Stimulated activated CD8-positive, alpha-beta memory T cell treated with anti-CD3 and anti-CD28 coated beads, Interleukin-4, amount 100 ng/mL, for 48 hours (primary cell): ENCODE data around the gene DTNB.

Experiments
- DNase-seq: peaks from one replicate; pipeline ENCODE4 v3.0.0-alpha.2; 2020

The DTNB gene

DNA sequence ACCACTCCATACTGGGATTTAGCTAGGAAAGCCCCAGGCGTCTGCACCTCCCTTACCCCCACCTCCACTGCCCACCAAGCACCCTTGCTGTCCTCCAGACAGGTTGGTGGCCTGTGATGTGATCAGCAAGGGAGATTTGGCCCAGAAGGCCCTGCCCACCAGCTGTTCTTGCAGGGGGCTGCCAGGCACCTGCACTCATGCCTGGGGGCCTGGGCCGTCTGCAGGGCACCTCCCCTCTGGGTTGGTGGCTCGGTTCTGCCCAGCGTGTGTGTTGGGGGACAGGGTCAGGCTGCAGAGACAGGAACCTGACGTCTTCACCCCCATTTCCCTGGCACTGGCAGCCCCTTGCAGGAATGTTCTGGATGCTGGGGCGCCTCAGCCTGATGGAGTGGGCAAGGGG, 337.4 kb downstream of the DTNB start:
- no peak for DNase-seq

DNA sequence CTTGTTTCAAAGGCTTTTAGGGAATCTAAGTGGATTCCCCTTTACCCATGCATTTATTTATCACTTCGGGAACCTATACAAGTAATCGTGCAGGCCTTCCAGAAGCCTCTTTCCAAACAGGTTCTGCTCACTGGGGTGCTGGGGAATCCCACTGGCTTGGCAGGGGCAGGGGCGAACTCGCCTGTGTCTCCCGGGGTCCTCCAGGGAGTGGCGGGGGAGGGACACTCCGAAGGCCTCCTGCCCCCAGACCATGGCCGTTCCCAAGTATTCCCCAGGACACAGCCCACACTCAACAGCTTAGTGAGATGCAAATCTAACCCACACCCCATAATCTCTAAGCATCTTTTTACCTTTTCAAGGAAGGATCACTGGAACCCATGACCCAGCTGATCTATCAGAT, 338.2 kb downstream of the DTNB start:
- DNase-seq, result no peak

DNA sequence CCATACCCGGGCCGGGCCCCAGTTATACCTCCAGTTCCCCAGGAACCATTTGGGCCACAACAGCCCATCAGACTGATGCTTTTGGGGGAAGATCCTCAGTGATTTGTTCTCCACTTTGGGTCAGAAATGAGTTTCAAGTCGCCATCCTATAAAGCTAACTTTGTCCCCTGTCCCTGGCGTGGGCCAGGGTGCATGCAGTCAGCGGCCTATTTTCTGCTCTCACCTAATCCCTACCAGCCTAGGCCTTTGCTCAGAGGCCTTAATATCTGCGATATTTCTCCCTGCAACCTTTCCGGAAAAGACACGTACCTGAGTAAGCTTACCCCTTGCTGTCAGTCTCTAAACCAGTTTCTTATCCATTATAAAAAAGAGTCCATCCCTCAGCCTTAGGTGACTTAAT, 338.9 kb downstream of the DTNB start:
- no peak for DNase-seq

DNA sequence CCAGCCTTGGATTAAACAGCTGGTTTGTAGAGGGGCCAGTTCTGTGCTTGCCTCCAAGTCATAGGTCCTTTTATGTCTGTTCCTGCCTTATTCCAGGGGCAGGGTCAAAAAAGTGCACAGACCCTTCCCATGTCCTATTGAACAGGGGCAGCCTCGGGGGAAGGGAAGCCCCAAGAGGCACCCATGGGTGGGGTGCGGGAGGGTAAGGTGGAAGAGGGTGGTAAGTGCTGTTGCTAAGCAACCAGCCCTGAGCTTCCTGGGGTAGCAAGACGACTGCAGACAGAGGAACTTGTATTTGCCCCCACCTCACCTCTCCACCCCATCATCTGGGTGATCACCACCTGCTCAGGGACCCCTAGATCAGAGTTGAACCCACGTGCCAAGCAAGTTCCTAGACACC, 339.4 kb downstream of the DTNB start:
- DNase-seq, result no peak

DNA sequence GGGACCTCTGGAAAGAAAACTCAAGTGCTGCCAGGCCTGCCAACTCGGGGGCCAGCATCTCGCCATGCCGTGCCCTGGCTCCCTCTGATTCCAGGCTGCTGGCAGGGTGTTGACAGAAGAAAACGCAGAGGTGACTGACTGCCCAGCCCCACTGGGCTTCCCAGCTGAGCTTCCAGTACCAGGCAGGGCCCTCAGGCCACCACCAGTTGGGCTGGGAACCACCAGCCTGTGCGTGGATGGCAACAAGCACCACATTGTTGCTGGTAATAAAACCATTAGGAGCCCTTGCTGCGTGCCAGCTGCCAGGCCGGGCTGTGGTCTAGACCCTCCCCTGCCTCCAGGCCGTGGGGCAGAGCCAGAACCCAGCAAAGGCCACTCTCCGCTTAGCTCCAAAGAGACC, 340.8 kb downstream of the DTNB start:
- no peak for DNase-seq

DNA sequence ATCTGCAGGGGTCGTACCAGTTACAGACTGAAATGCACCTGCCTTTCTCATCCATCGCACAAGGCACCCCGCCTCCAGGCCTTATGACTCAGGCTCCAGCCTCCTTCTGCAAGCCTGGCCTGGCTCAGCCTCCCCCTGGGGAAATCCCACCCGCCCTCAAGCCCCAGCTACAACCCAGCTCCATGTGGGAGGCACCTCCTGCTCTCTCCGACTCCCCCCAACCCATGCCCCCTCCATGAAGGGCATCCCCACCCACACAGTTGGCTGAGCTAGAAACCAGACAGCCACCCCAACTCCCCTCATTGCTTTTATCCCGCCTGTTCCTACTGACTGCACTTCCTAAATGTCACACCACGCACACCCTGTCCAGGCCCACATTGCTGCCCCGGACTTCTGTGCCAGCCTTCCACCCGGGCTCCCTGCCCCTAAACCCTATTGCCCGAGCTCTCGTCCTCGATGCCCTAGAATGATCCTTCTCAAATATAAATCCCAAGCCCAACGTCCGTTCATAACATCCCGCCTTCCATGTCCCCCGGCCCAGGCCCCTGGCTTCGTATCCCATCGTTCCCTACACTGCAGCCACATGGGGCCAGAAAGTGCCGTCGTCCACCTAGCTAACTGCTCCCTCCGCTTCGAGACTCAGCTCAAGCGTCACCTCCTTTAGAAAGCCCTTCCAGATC, 341.6 kb downstream of the DTNB start:
- DNase-seq, result peak; percentile 78

DNA sequence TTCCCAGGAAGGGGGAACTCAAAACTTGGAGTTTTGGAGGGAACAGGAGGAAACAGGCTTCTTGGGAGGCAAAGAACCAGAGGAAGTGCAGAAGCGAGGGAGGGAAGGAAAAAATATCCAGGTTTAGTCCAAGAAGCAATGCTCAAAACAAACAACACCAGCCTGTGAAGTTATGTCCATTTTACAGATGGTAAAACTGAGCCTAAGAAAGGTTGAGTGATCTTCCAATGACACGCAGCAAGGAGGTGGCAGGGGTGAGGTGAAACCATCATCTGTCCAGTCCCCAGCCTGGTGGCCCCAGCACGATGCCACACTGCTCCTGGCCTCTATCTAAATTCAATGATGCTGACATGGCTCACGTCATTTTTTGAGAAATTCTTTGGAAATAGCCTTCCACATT, 342.4 kb downstream of the DTNB start:
- no peak for DNase-seq

DNA sequence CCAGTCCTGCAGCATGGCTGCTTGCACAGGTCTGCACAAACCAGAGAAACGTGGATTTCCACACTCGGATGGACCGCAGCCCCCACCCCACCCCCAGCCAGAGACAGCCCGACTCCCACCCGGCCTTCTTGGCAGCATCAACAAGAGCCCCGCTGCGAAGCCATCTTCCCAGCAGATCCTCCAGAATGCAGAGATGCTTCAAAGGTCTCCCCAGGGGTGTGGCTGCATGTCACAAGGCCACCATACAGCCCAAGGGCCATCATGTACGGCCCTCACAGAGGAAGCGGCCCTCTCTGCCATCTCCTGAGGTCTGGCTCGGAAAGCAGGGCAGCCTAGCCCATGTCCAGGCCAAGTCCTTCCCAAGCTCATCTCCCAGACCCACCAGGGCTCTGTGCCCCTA, 343.1 kb downstream of the DTNB start:
- DNase-seq, result no peak

DNA sequence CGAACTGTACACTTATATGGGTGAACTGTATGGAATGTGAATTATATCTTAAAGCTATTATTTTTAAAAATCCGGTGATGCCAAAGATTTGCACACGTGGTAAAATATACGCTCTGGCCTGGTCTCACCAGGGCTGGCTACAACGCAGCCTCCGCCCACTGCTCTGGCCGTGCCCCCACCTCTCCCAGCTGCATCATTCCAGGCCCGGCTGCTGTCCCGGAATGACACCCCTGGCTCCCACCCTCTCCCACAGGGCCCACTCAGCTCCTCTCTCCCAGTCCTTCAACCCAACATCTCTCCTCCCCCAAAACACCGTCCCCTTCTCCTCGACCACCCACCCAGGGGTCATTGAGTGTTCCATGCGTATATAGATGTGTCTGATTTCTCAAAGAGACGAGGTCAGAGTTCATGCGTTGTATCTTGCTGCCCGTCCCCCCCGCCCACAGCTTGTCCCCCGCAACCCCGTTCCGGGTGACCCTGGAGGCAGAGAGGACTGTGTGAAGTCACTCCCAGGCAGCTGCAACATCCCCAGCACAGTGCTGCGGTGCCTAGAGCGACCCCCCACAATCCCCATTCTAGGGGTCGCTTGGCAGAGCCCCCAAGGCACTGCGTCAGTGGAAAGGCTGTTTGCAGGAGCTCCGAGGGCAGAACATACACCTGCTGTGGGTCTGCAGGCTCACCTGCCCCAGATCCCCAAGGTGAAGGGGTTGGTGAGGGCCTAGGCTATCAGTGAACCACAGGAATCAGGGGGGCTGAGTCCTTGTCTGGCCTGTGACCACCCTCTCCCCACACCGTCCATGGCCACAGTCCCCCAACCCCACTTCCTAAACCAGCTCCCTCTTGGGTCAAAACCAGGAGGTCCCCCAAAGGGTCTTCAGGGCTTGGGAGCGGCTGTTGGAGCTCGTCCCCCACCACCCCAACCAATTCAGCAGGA, 345.0 kb downstream of the DTNB start:
- no peak for DNase-seq
